ENCODE data around the gene ZNF536.

DNA sequence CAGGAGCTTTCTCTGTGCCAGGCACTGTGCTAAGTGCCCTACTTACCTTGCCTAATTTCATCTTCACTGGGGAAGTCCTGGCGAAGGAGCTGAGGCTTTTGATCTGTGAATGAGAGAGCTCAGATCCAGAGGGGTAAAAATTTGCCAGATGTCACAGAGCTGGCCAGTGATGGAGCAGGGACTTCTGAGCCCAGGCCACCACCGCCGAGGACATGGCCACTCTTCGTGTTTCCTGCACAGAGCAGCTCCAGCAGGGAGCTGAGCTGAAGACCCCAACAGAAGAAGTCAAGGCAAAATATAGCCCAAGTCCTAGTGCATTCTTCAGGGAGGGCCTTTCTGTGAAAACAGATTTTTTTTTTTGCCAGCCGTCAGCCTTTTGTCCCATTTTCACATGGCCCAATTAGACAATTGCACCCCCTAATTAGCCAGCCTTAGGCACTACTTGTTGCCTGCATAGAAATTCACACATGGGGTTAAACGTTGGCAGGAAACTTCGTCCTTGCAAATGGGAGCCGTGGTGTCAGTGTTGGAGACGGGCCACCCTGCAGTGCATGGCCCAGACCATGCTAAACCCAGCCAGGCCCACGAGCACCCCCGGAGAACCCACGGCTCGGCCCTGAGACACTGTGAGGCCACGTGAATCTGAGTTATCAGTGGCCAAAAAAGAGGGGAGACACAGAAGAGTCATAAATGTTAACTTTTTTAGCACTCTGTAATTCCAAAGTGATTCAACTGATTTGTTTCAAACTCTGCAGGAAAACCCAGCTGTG lies 7.8 kb downstream of the ZNF536 start:
- TF ChIP-seq TAF1 (CRISPR knock-in tag; IDR thresholded peaks at IDR 0.05) = no peak
- no peak for TF ChIP-seq NFRKB (IDR thresholded peaks at IDR 0.05)
